RWPE2 (cell line): Measurements from ENCODE around the gene POLH.
"Not testable (repeated sequence)": the region's sequence is repeated elsewhere in the genome, so short reads cannot be mapped to it uniquely, and the experiment has no call there.

Experiments used
- ATAC-seq: fragments of 200-7000 bp; cut with Tn5 transposase; 3 replicates; pipeline ENCODE4 v1.9.1; 2021; ENCODE audit warnings: low read depth
- DNase-seq: peaks from one replicate; pipeline ENCODE4 v3.0.0-alpha.2; 2020; ENCODE audit warnings: low spot score
- H3K27ac ChIP-seq: fragments of 450-650 bp; 2 replicates; pipeline ENCODE4 v1.5.1; 2017; ENCODE audit warnings: mild to moderate bottlenecking; ENCODE audit not compliant: poor library complexity, severe bottlenecking
- H3K27me3 ChIP-seq: fragments of 250-450 bp; sonication (Bioruptor Pico); 2 replicates; pipeline ENCODE4 v1.5.1; 2021; ENCODE audit warnings: mild to moderate bottlenecking, moderate library complexity; ENCODE audit not compliant: insufficient read depth, poor library complexity, severe bottlenecking
- H3K36me3 ChIP-seq: fragments of 250-450 bp; sonication (Bioruptor Pico); 2 replicates; pipeline ENCODE4 v1.5.1; 2020; ENCODE audit warnings: low read depth, mild to moderate bottlenecking, moderate library complexity
- H3K4me1 ChIP-seq: fragments of 250-450 bp; sonication (Bioruptor Pico); 2 replicates; pipeline ENCODE4 v1.5.1; 2021; ENCODE audit warnings: mild to moderate bottlenecking, moderate library complexity; ENCODE audit not compliant: insufficient read depth, poor library complexity, severe bottlenecking
- H3K4me3 ChIP-seq: fragments of 250-450 bp; sonication (Bioruptor Pico); 2 replicates; pipeline ENCODE4 v1.5.1; 2021; ENCODE audit warnings: mild to moderate bottlenecking, moderate library complexity; ENCODE audit not compliant: severe bottlenecking
- H3K9me3 ChIP-seq: fragments of 250-450 bp; sonication (Bioruptor Pico); 2 replicates; pipeline ENCODE4 v1.5.1; 2021; ENCODE audit warnings: mild to moderate bottlenecking, moderate library complexity; ENCODE audit not compliant: severe bottlenecking
- TF ChIP-seq, protein P1 (sequence below): fragments of 450-650 bp; IDR thresholded peaks from one replicate; pipeline ENCODE4 v1.5.1; 2017; ENCODE audit warnings: mild to moderate bottlenecking, moderate library complexity; ENCODE audit not compliant: poor library complexity, severe bottlenecking

POLH gene

GRCh38 chr6:43658161-43658560 is 82.2 kb downstream of the POLH start:
- no peaks in the 10 kb centered on the region for H3K27me3 ChIP-seq
- no peaks in the 10 kb centered on the region for H3K9me3 ChIP-seq
- DNase-seq, result no peak
- TF ChIP-seq, protein P1, sequence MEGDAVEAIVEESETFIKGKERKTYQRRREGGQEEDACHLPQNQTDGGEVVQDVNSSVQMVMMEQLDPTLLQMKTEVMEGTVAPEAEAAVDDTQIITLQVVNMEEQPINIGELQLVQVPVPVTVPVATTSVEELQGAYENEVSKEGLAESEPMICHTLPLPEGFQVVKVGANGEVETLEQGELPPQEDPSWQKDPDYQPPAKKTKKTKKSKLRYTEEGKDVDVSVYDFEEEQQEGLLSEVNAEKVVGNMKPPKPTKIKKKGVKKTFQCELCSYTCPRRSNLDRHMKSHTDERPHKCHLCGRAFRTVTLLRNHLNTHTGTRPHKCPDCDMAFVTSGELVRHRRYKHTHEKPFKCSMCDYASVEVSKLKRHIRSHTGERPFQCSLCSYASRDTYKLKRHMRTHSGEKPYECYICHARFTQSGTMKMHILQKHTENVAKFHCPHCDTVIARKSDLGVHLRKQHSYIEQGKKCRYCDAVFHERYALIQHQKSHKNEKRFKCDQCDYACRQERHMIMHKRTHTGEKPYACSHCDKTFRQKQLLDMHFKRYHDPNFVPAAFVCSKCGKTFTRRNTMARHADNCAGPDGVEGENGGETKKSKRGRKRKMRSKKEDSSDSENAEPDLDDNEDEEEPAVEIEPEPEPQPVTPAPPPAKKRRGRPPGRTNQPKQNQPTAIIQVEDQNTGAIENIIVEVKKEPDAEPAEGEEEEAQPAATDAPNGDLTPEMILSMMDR, result no peak
- no peaks in the 10 kb centered on the region for H3K4me1 ChIP-seq
- H3K4me3 ChIP-seq, result no peak overlapping the region
- no peaks in the 10 kb centered on the region for H3K36me3 ChIP-seq
- H3K27ac ChIP-seq, result no peak overlapping the region
- no peak for ATAC-seq

- H3K4me3 ChIP-seq, H3K9me3 ChIP-seq, H3K27ac ChIP-seq, ATAC-seq, DNase-seq, H3K36me3 ChIP-seq, H3K27me3 ChIP-seq: not testable (repeated sequence)
- peaks cover 17% of the 10 kb centered on the region for H3K4me1 ChIP-seq
Observed at GRCh38 chr6:43662948-43663347, 87.0 kb downstream of the POLH start.
